ENCODE measurements around the gene HPF1.
"Not testable (repeated sequence)": the region's sequence is repeated elsewhere in the genome, so short reads cannot be mapped to it uniquely, and the experiment has no call there.

HPF1 gene

GRCh38 chr4:169795585-169795984 is 37.8 kb upstream of the HPF1 start:
- peak; percentile 21 for DNase-seq
- Mint-ChIP-seq H3K9me3 (no peaks in the 10 kb centered on the region), H3K27me3 (ENCODE audit: low read depth, poor library complexity) (peaks cover 25% of the 10 kb centered on the region), H3K4me3 (no peak overlapping the region), H3K4me1 (peaks cover 26% of the 10 kb centered on the region), H3K36me3 (ENCODE audit: low read depth) (no peaks in the 10 kb centered on the region), H3K27ac (no peak overlapping the region)
- TF ChIP-seq CTCF (IDR thresholded peaks at IDR 0.05): no peak

- Mint-ChIP-seq H3K27me3 (ENCODE audit: low read depth, poor library complexity) (peaks cover 56% of the 10 kb centered on the region), H3K9me3 (no peaks in the 10 kb centered on the region), H3K27ac (no peak overlapping the region), H3K36me3 (ENCODE audit: low read depth) (no peaks in the 10 kb centered on the region), H3K4me1 (peaks cover 26% of the 10 kb centered on the region), H3K4me3 (peak overlapping the region; percentile 54)
- TF ChIP-seq CTCF (IDR thresholded peaks at IDR 0.05): peak; percentile 34
- DNase-seq: peak; percentile 75
These were observed 33.9 kb upstream of the HPF1 start for GRCh38 chr4:169791527-169792156.

- no peak overlapping the region for H3K27ac Mint-ChIP-seq
- H3K4me3 Mint-ChIP-seq: peak overlapping the region; percentile 54
- H3K4me1 Mint-ChIP-seq: peaks cover 21% of the 10 kb centered on the region
- peaks cover 57% of the 10 kb centered on the region for H3K27me3 Mint-ChIP-seq (ENCODE audit: low read depth, poor library complexity)
- H3K9me3 Mint-ChIP-seq: no peaks in the 10 kb centered on the region
- no peak for DNase-seq
- H3K36me3 Mint-ChIP-seq (ENCODE audit: low read depth): no peaks in the 10 kb centered on the region
- TF ChIP-seq CTCF (IDR thresholded peaks at IDR 0.05): no peak
These were observed 33.3 kb upstream of the HPF1 start for GRCh38 chr4:169791062-169791461.

GRCh38 chr4:169774466-169775445 is 17.0 kb upstream of the HPF1 start:
- H3K9me3 Mint-ChIP-seq: peaks cover 14% of the 10 kb centered on the region
- DNase-seq: peak; percentile 33
- TF ChIP-seq CTCF (IDR thresholded peaks at IDR 0.05): peak; percentile 7
- H3K27me3 Mint-ChIP-seq (ENCODE audit: low read depth, poor library complexity): peaks cover 11% of the 10 kb centered on the region
- no peak overlapping the region for H3K27ac Mint-ChIP-seq
- no peaks in the 10 kb centered on the region for H3K36me3 Mint-ChIP-seq (ENCODE audit: low read depth)
- H3K4me1 Mint-ChIP-seq: no peaks in the 10 kb centered on the region
- H3K4me3 Mint-ChIP-seq: peak overlapping the region; percentile 44

GRCh38 chr4:169773889-169774288 is 16.1 kb upstream of the HPF1 start:
- peaks cover 11% of the 10 kb centered on the region for H3K27me3 Mint-ChIP-seq (ENCODE audit: low read depth, poor library complexity)
- no peaks in the 10 kb centered on the region for H3K4me1 Mint-ChIP-seq
- H3K36me3 Mint-ChIP-seq (ENCODE audit: low read depth): no peaks in the 10 kb centered on the region
- TF ChIP-seq CTCF (IDR thresholded peaks at IDR 0.05): no peak
- H3K4me3 Mint-ChIP-seq: no peak overlapping the region
- peaks cover 14% of the 10 kb centered on the region for H3K9me3 Mint-ChIP-seq
- no peak for DNase-seq
- no peak overlapping the region for H3K27ac Mint-ChIP-seq

- not testable (repeated sequence) for H3K4me1 Mint-ChIP-seq; H3K27ac Mint-ChIP-seq; H3K36me3 Mint-ChIP-seq (ENCODE audit: low read depth); H3K9me3 Mint-ChIP-seq; DNase-seq; H3K4me3 Mint-ChIP-seq
- peaks cover 11% of the 10 kb centered on the region for H3K27me3 Mint-ChIP-seq (ENCODE audit: low read depth, poor library complexity)
These were observed 13.9 kb upstream of the HPF1 start for GRCh38 chr4:169771556-169772080.

Data from nephron progenitor cell (in vitro differentiated cells).